Tibial nerve (tissue), 4 donors: Measurements from ENCODE around the gene IRF4.

Experiments
- EP300 ChIP-seq, 2 donors: sonication (generic); formaldehyde crosslinking; IDR thresholded peaks; one replicate each; pipeline ENCODE4 v1.6.1; 2017; ENCODE audit warnings: antibody characterized with exemption in 2 of 2, mild to moderate bottlenecking in 1 of 2
- POLR2A ChIP-seq, 2 donors: fragments of 450-650 bp; IDR thresholded peaks; one replicate each; pipeline ENCODE4 v1.6.1; 2017; ENCODE audit warnings: antibody characterized with exemption in 2 of 2, mild to moderate bottlenecking in 2 of 2, moderate library complexity in 2 of 2
- TF ChIP-seq, protein P1 (sequence below), 5 experiments: fragments of 200-600 bp in 3 of 5; fragments of 450-650 bp in 2 of 5; sonication (generic) in 3 of 5; IDR thresholded peaks; one replicate each; pipeline ENCODE4 v1.5.1; 2016 to 2019; ENCODE audit warnings: antibody characterized with exemption in 5 of 5, mild to moderate bottlenecking in 3 of 5, moderate library complexity in 2 of 5

DNA sequence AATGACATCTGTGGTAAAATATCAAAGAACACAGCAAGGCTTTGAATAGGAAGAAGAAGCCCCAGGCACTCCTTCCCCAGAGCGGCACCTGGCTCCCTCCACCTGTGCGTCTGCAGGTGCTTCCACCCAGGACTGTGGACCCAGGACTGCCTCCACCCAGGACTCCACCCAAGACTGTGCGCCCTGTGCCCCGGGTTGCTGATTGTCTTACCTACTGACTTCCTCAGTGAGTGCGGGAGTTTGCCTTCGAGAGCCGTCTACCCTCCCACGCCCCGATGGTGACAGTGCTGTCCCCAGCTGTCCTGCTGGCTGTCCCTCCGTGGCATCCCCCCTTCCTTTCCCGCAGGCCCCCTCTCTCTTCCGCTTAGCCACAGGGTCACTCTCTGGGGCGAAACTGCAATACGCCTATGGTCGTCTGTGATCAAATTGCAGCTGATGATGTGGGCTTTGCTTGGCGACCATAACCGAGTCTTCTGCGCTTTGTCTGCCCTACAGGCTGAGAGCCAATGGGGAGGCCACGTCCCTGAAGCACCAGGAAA lies 52.1 kb downstream of the IRF4 start:
- TF ChIP-seq, protein P1, sequence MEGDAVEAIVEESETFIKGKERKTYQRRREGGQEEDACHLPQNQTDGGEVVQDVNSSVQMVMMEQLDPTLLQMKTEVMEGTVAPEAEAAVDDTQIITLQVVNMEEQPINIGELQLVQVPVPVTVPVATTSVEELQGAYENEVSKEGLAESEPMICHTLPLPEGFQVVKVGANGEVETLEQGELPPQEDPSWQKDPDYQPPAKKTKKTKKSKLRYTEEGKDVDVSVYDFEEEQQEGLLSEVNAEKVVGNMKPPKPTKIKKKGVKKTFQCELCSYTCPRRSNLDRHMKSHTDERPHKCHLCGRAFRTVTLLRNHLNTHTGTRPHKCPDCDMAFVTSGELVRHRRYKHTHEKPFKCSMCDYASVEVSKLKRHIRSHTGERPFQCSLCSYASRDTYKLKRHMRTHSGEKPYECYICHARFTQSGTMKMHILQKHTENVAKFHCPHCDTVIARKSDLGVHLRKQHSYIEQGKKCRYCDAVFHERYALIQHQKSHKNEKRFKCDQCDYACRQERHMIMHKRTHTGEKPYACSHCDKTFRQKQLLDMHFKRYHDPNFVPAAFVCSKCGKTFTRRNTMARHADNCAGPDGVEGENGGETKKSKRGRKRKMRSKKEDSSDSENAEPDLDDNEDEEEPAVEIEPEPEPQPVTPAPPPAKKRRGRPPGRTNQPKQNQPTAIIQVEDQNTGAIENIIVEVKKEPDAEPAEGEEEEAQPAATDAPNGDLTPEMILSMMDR (IDR thresholded peaks at IDR 0.05) = no peak
- TF ChIP-seq POLR2A (IDR thresholded peaks at IDR 0.05) (no peak), EP300 (IDR thresholded peaks at IDR 0.05) (no peak)
